C1 segment of cervical spinal cord (tissue), 14 donors: ENCODE results near the gene IQCK.
"Not testable (repeated sequence)": the region's sequence is repeated elsewhere in the genome, so short reads cannot be mapped to it uniquely, and the experiment has no call there.

ENCODE experiments used
- DNase-seq, 14 donors: peaks; one replicate each; lab custom pipeline; 2025; lab: John Stamatoyannopoulos, UW

The IQCK gene

GRCh38 chr16:19801369-19801768 is 83.3 kb downstream of the IQCK start:
- DNase-seq, result not testable (repeated sequence)

GRCh38 chr16:19801824-19802223 is 83.8 kb downstream of the IQCK start:
- DNase-seq, result not testable (repeated sequence)

- DNase-seq, result no peak
Measured at GRCh38 chr16:19802612-19803011, 84.5 kb downstream of the IQCK start.

GRCh38 chr16:19804538-19805323 is 86.7 kb downstream of the IQCK start:
- DNase-seq, result peak in 1 of 14 donors; percentile 28

- DNase-seq, result no peak
Measured at GRCh38 chr16:19805459-19806162, 87.5 kb downstream of the IQCK start.

- peak in 8 of 14 donors; percentile 4 to 38 (median 14) for DNase-seq
Measured at GRCh38 chr16:19808061-19808641, 90.1 kb downstream of the IQCK start.

- DNase-seq, result peak in 2 of 14 donors; percentile 7 to 9
Measured at GRCh38 chr16:19809121-19809635, 91.1 kb downstream of the IQCK start.

- peak in 1 of 14 donors; percentile 5 for DNase-seq
Measured at GRCh38 chr16:19809693-19810092, 91.6 kb downstream of the IQCK start.

- DNase-seq, result no peak
Measured at GRCh38 chr16:19810817-19811731, 93.0 kb downstream of the IQCK start.

- DNase-seq, result no peak
Measured at GRCh38 chr16:19812986-19813385, 94.9 kb downstream of the IQCK start.

- DNase-seq, result no peak
Measured at GRCh38 chr16:19815418-19815817, 97.3 kb downstream of the IQCK start.

GRCh38 chr16:19817122-19817521 is 99.1 kb downstream of the IQCK start:
- DNase-seq, result no peak

- DNase-seq, result no peak
Measured at GRCh38 chr16:19817875-19818274, 99.8 kb downstream of the IQCK start.

GRCh38 chr16:19822533-19822932 is 104.5 kb downstream of the IQCK start:
- DNase-seq, result no peak

GRCh38 chr16:19823322-19823721 is 105.3 kb downstream of the IQCK start:
- no peak for DNase-seq

GRCh38 chr16:19824216-19824615 is 106.1 kb downstream of the IQCK start:
- no peak for DNase-seq

- DNase-seq, result peak in 1 of 14 donors; percentile 72
Measured at GRCh38 chr16:19829844-19830692, 112.0 kb downstream of the IQCK start.

GRCh38 chr16:19830902-19831560 is 113.0 kb downstream of the IQCK start:
- DNase-seq, result no peak

GRCh38 chr16:19831678-19832077 is 113.6 kb downstream of the IQCK start:
- DNase-seq, result no peak

- DNase-seq, result no peak
Measured at GRCh38 chr16:19833176-19833575, 115.1 kb downstream of the IQCK start.
